Mucosa of stomach (tissue), 1 donor: ENCODE measurements around the gene ANKK1.

ENCODE experiments used
- H3K27me3 ChIP-seq: one replicate; pipeline ENCODE4 v1.7.0; 2013; ENCODE audit warnings: mild to moderate bottlenecking, low read length; ENCODE audit not compliant: control insufficient read depth, insufficient read depth
- H3K36me3 ChIP-seq: one replicate; pipeline ENCODE4 v1.7.0; 2013; ENCODE audit warnings: low read length; ENCODE audit not compliant: control insufficient read depth, insufficient read depth
- H3K4me1 ChIP-seq: one replicate; pipeline ENCODE4 v1.7.0; 2013; ENCODE audit warnings: mild to moderate bottlenecking, low read length; ENCODE audit not compliant: control insufficient read depth, insufficient read depth
- H3K4me3 ChIP-seq: one replicate; pipeline ENCODE4 v1.7.0; 2013; ENCODE audit warnings: low read length
- H3K9ac ChIP-seq: one replicate; pipeline ENCODE4 v1.7.0; 2013; ENCODE audit warnings: mild to moderate bottlenecking, low read length, moderate library complexity
- H3K9me3 ChIP-seq: one replicate; pipeline ENCODE4 v1.7.0; 2013; ENCODE audit warnings: mild to moderate bottlenecking, low read length, moderate library complexity; ENCODE audit not compliant: control insufficient read depth
- donor health status: Pancreatic carcinoma.

Gene ANKK1

GRCh38 chr11:113384551-113384950 is 3.0 kb upstream of the ANKK1 start:
- Histone ChIP-seq H3K4me1 (no peaks in the 10 kb centered on the region), H3K27me3 (peaks cover 24% of the 10 kb centered on the region), H3K36me3 (no peaks in the 10 kb centered on the region), H3K9ac (no peak overlapping the region), H3K4me3 (no peak overlapping the region), H3K9me3 (no peaks in the 10 kb centered on the region)

- Histone ChIP-seq H3K4me3 (no peak overlapping the region), H3K9me3 (no peaks in the 10 kb centered on the region), H3K36me3 (no peaks in the 10 kb centered on the region), H3K9ac (no peak overlapping the region), H3K27me3 (peaks cover 25% of the 10 kb centered on the region), H3K4me1 (no peaks in the 10 kb centered on the region)
Observed at GRCh38 chr11:113385749-113386148, 1.8 kb upstream of the ANKK1 start.

- peaks cover 25% of the 10 kb centered on the region for H3K27me3 ChIP-seq
Observed at GRCh38 chr11:113386866-113387265, 713 bp upstream of the ANKK1 start.

GRCh38 chr11:113389272-113389671 is 1.7 kb downstream of the ANKK1 start:
- no peaks in the 10 kb centered on the region for H3K36me3 ChIP-seq

More at GRCh38 chr11:113386866-113387265, 713 bp upstream of the ANKK1 start:
- Histone ChIP-seq H3K9ac (no peak overlapping the region), H3K9me3 (no peaks in the 10 kb centered on the region), H3K4me3 (no peak overlapping the region), H3K36me3 (no peaks in the 10 kb centered on the region), H3K4me1 (no peaks in the 10 kb centered on the region)

GRCh38 chr11:113392236-113392921 is 4.8 kb downstream of the ANKK1 start:
- Histone ChIP-seq H3K4me3 (no peak overlapping the region), H3K9me3 (no peaks in the 10 kb centered on the region), H3K4me1 (no peaks in the 10 kb centered on the region), H3K36me3 (no peaks in the 10 kb centered on the region), H3K27me3 (peaks cover 16% of the 10 kb centered on the region), H3K9ac (no peak overlapping the region)

More at GRCh38 chr11:113389272-113389671, 1.7 kb downstream of the ANKK1 start:
- no peak overlapping the region for H3K4me3 ChIP-seq
- H3K9ac ChIP-seq: no peak overlapping the region
- no peaks in the 10 kb centered on the region for H3K9me3 ChIP-seq
- no peaks in the 10 kb centered on the region for H3K4me1 ChIP-seq
- peaks cover 25% of the 10 kb centered on the region for H3K27me3 ChIP-seq

- H3K9ac ChIP-seq: no peak overlapping the region
- H3K4me1 ChIP-seq: no peaks in the 10 kb centered on the region
- H3K36me3 ChIP-seq: no peaks in the 10 kb centered on the region
- no peak overlapping the region for H3K4me3 ChIP-seq
- H3K9me3 ChIP-seq: no peaks in the 10 kb centered on the region
- H3K27me3 ChIP-seq: peaks cover 4% of the 10 kb centered on the region
Observed at GRCh38 chr11:113393501-113393985, 6.0 kb downstream of the ANKK1 start.

GRCh38 chr11:113394919-113395318 is 7.3 kb downstream of the ANKK1 start:
- Histone ChIP-seq H3K9me3 (no peaks in the 10 kb centered on the region), H3K4me1 (no peaks in the 10 kb centered on the region), H3K9ac (no peak overlapping the region), H3K36me3 (no peaks in the 10 kb centered on the region), H3K27me3 (no peaks in the 10 kb centered on the region), H3K4me3 (no peak overlapping the region)

GRCh38 chr11:113395782-113396336 is 8.3 kb downstream of the ANKK1 start:
- Histone ChIP-seq H3K4me3 (no peak overlapping the region), H3K36me3 (no peaks in the 10 kb centered on the region), H3K4me1 (no peaks in the 10 kb centered on the region), H3K27me3 (no peaks in the 10 kb centered on the region), H3K9ac (no peak overlapping the region), H3K9me3 (no peaks in the 10 kb centered on the region)

- Histone ChIP-seq H3K27me3 (no peaks in the 10 kb centered on the region), H3K9me3 (no peaks in the 10 kb centered on the region), H3K9ac (no peak overlapping the region), H3K4me1 (no peaks in the 10 kb centered on the region), H3K4me3 (no peak overlapping the region), H3K36me3 (no peaks in the 10 kb centered on the region)
Observed at GRCh38 chr11:113396690-113397089, 9.1 kb downstream of the ANKK1 start.

- Histone ChIP-seq H3K9ac (no peak overlapping the region), H3K27me3 (no peaks in the 10 kb centered on the region), H3K4me3 (no peak overlapping the region), H3K4me1 (no peaks in the 10 kb centered on the region), H3K9me3 (no peaks in the 10 kb centered on the region), H3K36me3 (no peaks in the 10 kb centered on the region)
Observed at GRCh38 chr11:113397212-113397611, 9.6 kb downstream of the ANKK1 start.

GRCh38 chr11:113397821-113398220 is 10.2 kb downstream of the ANKK1 start:
- Histone ChIP-seq H3K27me3 (no peaks in the 10 kb centered on the region), H3K4me1 (no peaks in the 10 kb centered on the region), H3K9me3 (no peaks in the 10 kb centered on the region), H3K36me3 (no peaks in the 10 kb centered on the region), H3K4me3 (no peak overlapping the region), H3K9ac (no peak overlapping the region)

GRCh38 chr11:113398669-113399430 is 11.3 kb downstream of the ANKK1 start:
- no peaks in the 10 kb centered on the region for H3K9me3 ChIP-seq
- H3K9ac ChIP-seq: no peak overlapping the region
- H3K4me3 ChIP-seq: no peak overlapping the region
- no peaks in the 10 kb centered on the region for H3K27me3 ChIP-seq
- H3K36me3 ChIP-seq: no peaks in the 10 kb centered on the region
- no peaks in the 10 kb centered on the region for H3K4me1 ChIP-seq
